K562 (cell line): ENCODE measurements around the gene CCDC87. TPM values are rescaled to one million over a fixed set of nuclear protein-coding genes. Genes with fewer than 3 reads are reported as not detected.
A peak's percentile ranks its signal among the peaks of the same experiment; 100 is the strongest.

ENCODE experiments used
- CHD1 ChIP-seq: fragments of 200-600 bp; sonication (generic); IDR thresholded peaks from one replicate; pipeline ENCODE4 v1.6.1; 2012; ENCODE audit warnings: mild to moderate bottlenecking, moderate library complexity, low read length, inconsistent platforms
- CREM ChIP-seq: IDR thresholded peaks from 2 replicates; pipeline ENCODE4 v1.6.1; 2014; ENCODE audit warnings: antibody characterized with exemption, low read depth
- CTBP1 ChIP-seq: fragments of 450-650 bp; IDR thresholded peaks from 2 replicates; pipeline ENCODE4 v1.6.1; 2016; ENCODE audit warnings: borderline replicate concordance
- DDX20 ChIP-seq: fragments of 450-650 bp; IDR thresholded peaks from 2 replicates; pipeline ENCODE4 v1.6.1; 2016; ENCODE audit warnings: missing genetic modification characterization, low read depth, mild to moderate bottlenecking, missing compliant biosample characterization, moderate library complexity
- EGR1 ChIP-seq: fragments of 450-650 bp; conservative IDR thresholded peaks from 2 replicates; pipeline ENCODE4 v1.6.1; 2017; ENCODE audit warnings: mild to moderate bottlenecking
- EHMT2 ChIP-seq: fragments of 450-650 bp; IDR thresholded peaks from 2 replicates; pipeline ENCODE4 v1.6.1; 2018; ENCODE audit warnings: antibody characterized with exemption
- EZH2 ChIP-seq: IDR thresholded peaks from 2 replicates; pipeline ENCODE4 v1.6.1; 2012; ENCODE audit warnings: low read depth, mild to moderate bottlenecking, inconsistent platforms, low read length, borderline replicate concordance
- KHSRP ChIP-seq: fragments of 450-650 bp; IDR thresholded peaks from 2 replicates; pipeline ENCODE4 v1.6.1; 2017
- L3MBTL2 ChIP-seq: fragments of 450-650 bp; IDR thresholded peaks from 2 replicates; pipeline ENCODE4 v1.6.1; 2016; ENCODE audit warnings: mild to moderate bottlenecking, moderate library complexity
- MYC ChIP-seq, 2 experiments: fragments of 250-450 bp in 1 of 2; sonication (Bioruptor Pico) in 1 of 2; IDR thresholded peaks; 2 replicates each; pipeline versions ENCODE4 v1.5.1 to v1.6.1; 2012 to 2021; ENCODE audit warnings: low read depth in 2 of 2, borderline replicate concordance in 1 of 2, improper control_type of control experiment in 1 of 2, low read length in 1 of 2, mild to moderate bottlenecking in 1 of 2, moderate library complexity in 1 of 2
- NR4A1 ChIP-seq, 2 experiments: fragments of 250-450 bp in 1 of 2; fragments of 450-650 bp in 1 of 2; sonication (Bioruptor Pico) in 1 of 2; IDR thresholded peaks; 2 replicates each; pipeline versions ENCODE4 v1.4.0 to v1.6.1; 2016 to 2020; ENCODE audit warnings: mild to moderate bottlenecking in 2 of 2, missing compliant biosample characterization in 1 of 2, missing genetic modification characterization in 1 of 2, moderate library complexity in 1 of 2
- NRF1 ChIP-seq, 2 experiments: fragments of 450-650 bp; IDR thresholded peaks in 1 of 2; conservative IDR thresholded peaks in 1 of 2; 2 replicates each; pipeline ENCODE4 v1.6.1; 2014; ENCODE audit warnings: mild to moderate bottlenecking in 2 of 2
- PHF21A ChIP-seq: fragments of 450-650 bp; IDR thresholded peaks from 2 replicates; pipeline ENCODE4 v1.6.1; 2017; ENCODE audit warnings: low read depth, borderline replicate concordance
- PPARD ChIP-seq: fragments of 250-450 bp; sonication (Bioruptor Pico); IDR thresholded peaks from 2 replicates; pipeline ENCODE4 v1.8.0; 2022; ENCODE audit warnings: inconsistent platforms, mild to moderate bottlenecking, moderate library complexity
- RAD21 ChIP-seq, 2 experiments: fragments of 250-450 bp in 1 of 2; fragments of 450-650 bp in 1 of 2; sonication (Bioruptor Pico) in 1 of 2; formaldehyde crosslinking in 1 of 2; IDR thresholded peaks in 1 of 2; conservative IDR thresholded peaks in 1 of 2; 2 replicates each; pipeline versions ENCODE4 v1.4.0 to v1.8.0; 2020 to 2022; ENCODE audit warnings: mild to moderate bottlenecking in 2 of 2, moderate library complexity in 1 of 2
- RB1 ChIP-seq: fragments of 450-650 bp; IDR thresholded peaks from 2 replicates; pipeline ENCODE4 v1.6.1; 2017; ENCODE audit warnings: low read depth, mild to moderate bottlenecking
- RBM34 ChIP-seq: fragments of 200-400 bp; formaldehyde crosslinking; IDR thresholded peaks from 2 replicates; pipeline ENCODE4 v1.6.1; 2018; ENCODE audit warnings: low read length, borderline replicate concordance; ENCODE audit not compliant: insufficient read depth
- polyA plus RNA-seq, 8 experiments: library from polyadenylated mRNA; depleted of rRNA in 4 of 8; stranded (reverse) in 5 of 8; unstranded in 3 of 8; fragments of >200 nt; fragmentation: Nextera tagmentation in 2 of 8; fragmentation: Illumina TruSeq in 1 of 8; extraction: Ambion mirVana in 2 of 8; extraction: Trizol in 1 of 8; gene quantifications; 2 replicates each; pipeline versions ENCODE4 v1.2.1 to v1.2.3, GENCODE V29; 2011 to 2014; ENCODE audit warnings: inconsistent platforms in 1 of 8, missing spikeins in 1 of 8
- total RNA-seq, 7 experiments: library from RNA; depleted of rRNA in 6 of 7; stranded (reverse); fragments of >200 nt in 6 of 7; fragmentation: Illumina TruSeq in 2 of 7; extraction: Trizol in 2 of 7; gene quantifications; 2 replicates each; pipeline versions ENCODE4 v1.2.1 to v1.2.3, GENCODE V29; 2011 to 2021; ENCODE audit warnings: low replicate concordance in 1 of 7
- TF ChIP-seq, protein P1 (sequence below), 2 experiments: fragments of 250-450 bp in 1 of 2; fragments of 450-650 bp in 1 of 2; sonication (Bioruptor Pico) in 1 of 2; IDR thresholded peaks; 2 replicates each; pipeline versions ENCODE4 v1.6.1 to v1.8.0; 2016 to 2021; ENCODE audit warnings: mild to moderate bottlenecking in 2 of 2, moderate library complexity in 2 of 2, missing compliant biosample characterization in 1 of 2, missing genetic modification characterization in 1 of 2
- TF ChIP-seq, protein P2 (sequence below), 2 experiments: IDR thresholded peaks; 2 replicates each; pipeline ENCODE4 v1.6.1; 2011; ENCODE audit warnings: borderline replicate concordance in 1 of 2, control low read depth in 1 of 2, low read depth in 1 of 2, low read length in 1 of 2, mild to moderate bottlenecking in 1 of 2, mixed read lengths in 1 of 2, moderate library complexity in 1 of 2; ENCODE audit not compliant: insufficient read depth in 1 of 2, insufficient read length in 1 of 2, poor library complexity in 1 of 2, severe bottlenecking in 1 of 2; ENCODE audit errors: extremely low read depth in 1 of 2
- TF ChIP-seq, protein P3 (sequence below): sonication (generic); formaldehyde crosslinking; IDR thresholded peaks from 2 replicates; pipeline ENCODE4 v1.8.1; 2023; ENCODE audit warnings: mild to moderate bottlenecking, missing genetic modification reagents
- TF ChIP-seq, protein P4 (sequence below): fragments of 450-650 bp; IDR thresholded peaks from 2 replicates; pipeline ENCODE4 v1.6.1; 2017; ENCODE audit warnings: antibody characterized with exemption

CCDC87 gene
- total and polyA plus RNA-seq, 9 of the 15 experiments (the other 6 are each of a cell fraction or from before 2014, with no cell fraction given), result 0.03 to 0.44 (median 0.15) TPM; not detected in 1

DNA sequence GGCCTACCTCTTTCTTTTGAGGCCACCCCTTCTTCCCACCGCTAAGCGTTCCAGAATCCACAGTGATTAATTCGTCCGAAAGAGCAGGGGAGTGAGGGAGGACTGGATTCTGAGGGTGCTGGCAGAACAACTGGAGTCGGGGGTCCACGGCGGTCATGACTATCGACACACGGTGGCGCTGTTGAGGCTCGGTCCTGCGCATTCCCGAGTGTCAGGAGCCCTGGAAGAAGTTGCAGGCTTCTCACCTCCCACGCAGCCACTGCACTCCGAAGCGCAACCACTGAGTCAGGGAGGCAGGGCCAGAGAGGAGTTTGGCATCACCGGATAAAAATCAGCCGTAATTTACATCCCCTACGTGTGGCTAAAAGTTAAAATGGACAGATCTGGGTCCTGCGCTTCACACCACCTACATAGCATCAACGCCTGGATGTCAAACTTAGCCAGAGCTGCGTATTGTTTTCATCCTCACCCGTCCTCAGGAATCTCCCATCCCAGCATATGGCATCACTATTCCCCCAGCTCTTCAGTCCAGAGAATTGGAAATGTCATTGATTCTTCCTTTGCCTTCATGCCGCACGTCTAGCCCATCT, 13.8 kb downstream of the CCDC87 start (continued):
- TF ChIP-seq MYC (IDR thresholded peaks at IDR 0.05; ENCODE audit: low read depth, low read length) (0 out of 2 replicates have a peak, but pooled peaks have one; percentile 22), MYC (CRISPR knock-in tag; IDR thresholded peaks at IDR 0.05; ENCODE audit: borderline replicate concordance, low read depth) (no peak), NRF1 (conservative IDR thresholded peaks at IDR 0.05 in 1 of 2, IDR thresholded peaks at IDR 0.05 in 1 of 2) (peak; percentile 53 to 74), L3MBTL2 (peak; percentile 82), EGR1 (peak; percentile 85), PPARD (CRISPR knock-in tag) (no peak), CHD1 (no peak), RAD21 (CRISPR knock-in tag; conservative IDR thresholded peaks at IDR 0.05 in 1 of 2, IDR thresholded peaks at IDR 0.05 in 1 of 2) (peak; percentile 60 to 81), KHSRP (no peak), RB1 (peak; percentile 62; the same call in 1 of the 2 replicates), EHMT2 (no peak), RBM34 (no peak), EZH2 (no peak), NR4A1 (CRISPR knock-in tag; IDR thresholded peaks at IDR 0.05) (no peak), NR4A1 (tag; IDR thresholded peaks at IDR 0.05) (no peak), DDX20 (tag) (no peak), CREM (peak; percentile 29; the same call in 1 of the 2 replicates), PHF21A (0 out of 2 replicates have a peak, but pooled peaks have one; percentile 32), CTBP1 (peak; percentile 39; the same call in 1 of the 2 replicates)
- TF ChIP-seq, protein P1, sequence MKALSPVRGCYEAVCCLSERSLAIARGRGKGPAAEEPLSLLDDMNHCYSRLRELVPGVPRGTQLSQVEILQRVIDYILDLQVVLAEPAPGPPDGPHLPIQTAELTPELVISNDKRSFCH (CRISPR knock-in tag; IDR thresholded peaks at IDR 0.05), result no peak
- TF ChIP-seq, protein P1 (tag; IDR thresholded peaks at IDR 0.05), result no peak
- TF ChIP-seq, protein P2, sequence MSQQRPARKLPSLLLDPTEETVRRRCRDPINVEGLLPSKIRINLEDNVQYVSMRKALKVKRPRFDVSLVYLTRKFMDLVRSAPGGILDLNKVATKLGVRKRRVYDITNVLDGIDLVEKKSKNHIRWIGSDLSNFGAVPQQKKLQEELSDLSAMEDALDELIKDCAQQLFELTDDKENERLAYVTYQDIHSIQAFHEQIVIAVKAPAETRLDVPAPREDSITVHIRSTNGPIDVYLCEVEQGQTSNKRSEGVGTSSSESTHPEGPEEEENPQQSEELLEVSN (IDR thresholded peaks at IDR 0.05; ENCODE audit: borderline replicate concordance in 1 of 2, extremely low read depth in 1 of 2, insufficient read depth in 1 of 2, insufficient read length in 1 of 2, low read depth in 1 of 2, low read length in 1 of 2, poor library complexity in 1 of 2, severe bottlenecking in 1 of 2), result peak in 1 of 2 experiments; percentile 10
- TF ChIP-seq, protein P3, sequence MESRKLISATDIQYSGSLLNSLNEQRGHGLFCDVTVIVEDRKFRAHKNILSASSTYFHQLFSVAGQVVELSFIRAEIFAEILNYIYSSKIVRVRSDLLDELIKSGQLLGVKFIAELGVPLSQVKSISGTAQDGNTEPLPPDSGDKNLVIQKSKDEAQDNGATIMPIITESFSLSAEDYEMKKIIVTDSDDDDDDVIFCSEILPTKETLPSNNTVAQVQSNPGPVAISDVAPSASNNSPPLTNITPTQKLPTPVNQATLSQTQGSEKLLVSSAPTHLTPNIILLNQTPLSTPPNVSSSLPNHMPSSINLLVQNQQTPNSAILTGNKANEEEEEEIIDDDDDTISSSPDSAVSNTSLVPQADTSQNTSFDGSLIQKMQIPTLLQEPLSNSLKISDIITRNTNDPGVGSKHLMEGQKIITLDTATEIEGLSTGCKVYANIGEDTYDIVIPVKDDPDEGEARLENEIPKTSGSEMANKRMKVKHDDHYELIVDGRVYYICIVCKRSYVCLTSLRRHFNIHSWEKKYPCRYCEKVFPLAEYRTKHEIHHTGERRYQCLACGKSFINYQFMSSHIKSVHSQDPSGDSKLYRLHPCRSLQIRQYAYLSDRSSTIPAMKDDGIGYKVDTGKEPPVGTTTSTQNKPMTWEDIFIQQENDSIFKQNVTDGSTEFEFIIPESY (CRISPR knock-in tag), result 0 out of 2 replicates have a peak, but pooled peaks have one; percentile 23
- TF ChIP-seq, protein P4, sequence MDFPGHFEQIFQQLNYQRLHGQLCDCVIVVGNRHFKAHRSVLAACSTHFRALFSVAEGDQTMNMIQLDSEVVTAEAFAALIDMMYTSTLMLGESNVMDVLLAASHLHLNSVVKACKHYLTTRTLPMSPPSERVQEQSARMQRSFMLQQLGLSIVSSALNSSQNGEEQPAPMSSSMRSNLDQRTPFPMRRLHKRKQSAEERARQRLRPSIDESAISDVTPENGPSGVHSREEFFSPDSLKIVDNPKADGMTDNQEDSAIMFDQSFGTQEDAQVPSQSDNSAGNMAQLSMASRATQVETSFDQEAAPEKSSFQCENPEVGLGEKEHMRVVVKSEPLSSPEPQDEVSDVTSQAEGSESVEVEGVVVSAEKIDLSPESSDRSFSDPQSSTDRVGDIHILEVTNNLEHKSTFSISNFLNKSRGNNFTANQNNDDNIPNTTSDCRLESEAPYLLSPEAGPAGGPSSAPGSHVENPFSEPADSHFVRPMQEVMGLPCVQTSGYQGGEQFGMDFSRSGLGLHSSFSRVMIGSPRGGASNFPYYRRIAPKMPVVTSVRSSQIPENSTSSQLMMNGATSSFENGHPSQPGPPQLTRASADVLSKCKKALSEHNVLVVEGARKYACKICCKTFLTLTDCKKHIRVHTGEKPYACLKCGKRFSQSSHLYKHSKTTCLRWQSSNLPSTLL, result no peak
